ENCODE results near the gene KHDRBS1.

KHDRBS1 gene

DNA sequence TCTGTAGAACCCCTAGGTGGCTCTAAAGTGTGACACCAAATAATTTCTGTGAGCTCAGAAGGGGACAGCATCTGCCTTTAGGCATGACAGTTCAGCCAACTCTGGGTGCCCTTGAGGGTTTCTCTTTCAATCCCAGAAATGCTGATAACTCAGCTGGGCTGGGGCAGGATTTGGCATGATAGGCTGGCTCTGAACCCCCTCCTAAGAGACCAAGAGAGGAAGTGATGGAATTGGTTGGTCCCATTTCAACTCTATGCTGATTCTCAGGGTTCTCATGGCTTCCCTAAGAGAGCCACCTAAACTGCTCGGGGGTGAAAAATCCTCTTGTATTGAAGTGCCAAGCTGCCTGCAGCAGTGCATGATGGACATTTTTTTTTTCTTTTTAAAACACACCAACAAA is 30.6 kb downstream of the KHDRBS1 start:
- no peak overlapping the region for H3K9ac ChIP-seq (ENCODE audit: low read depth, low read length, poor library complexity, severe bottlenecking)
- no peaks in the 10 kb centered on the region for H3F3A ChIP-seq (ENCODE audit: low read depth)
- H3K4me1 ChIP-seq (ENCODE audit: insufficient read depth, low read length, poor library complexity, severe bottlenecking): no peaks in the 10 kb centered on the region
- peaks cover 23% of the 10 kb centered on the region; the same call in 1 of the 2 replicates for H3K36me3 ChIP-seq (ENCODE audit: insufficient read depth, low read length)
- H4K20me1 ChIP-seq (ENCODE audit: insufficient read depth, low read length, poor library complexity, severe bottlenecking): peaks cover 5% of the 10 kb centered on the region
- no peak overlapping the region for H2AFZ ChIP-seq (ENCODE audit: low read length)
- no peaks in the 10 kb centered on the region for H3K9me3 ChIP-seq (ENCODE audit: insufficient read depth, low read depth, low read length)
- H3K9me2 ChIP-seq (replicated peaks; ENCODE audit: low read depth, low read length): no peaks in the 10 kb centered on the region
- H3K4me3 ChIP-seq (ENCODE audit: low read length, poor library complexity, severe bottlenecking): no peak overlapping the region
- H3K27me3 ChIP-seq (ENCODE audit: insufficient read depth, low read length, poor library complexity, severe bottlenecking): no peaks in the 10 kb centered on the region
- H3K4me2 ChIP-seq (ENCODE audit: low read depth, low read length, poor library complexity, severe bottlenecking): no peak overlapping the region
- no peak for TF ChIP-seq EZH2phosphoT487 (IDR thresholded peaks at IDR 0.05; ENCODE audit: borderline replicate concordance)
- TF ChIP-seq, protein P1, sequence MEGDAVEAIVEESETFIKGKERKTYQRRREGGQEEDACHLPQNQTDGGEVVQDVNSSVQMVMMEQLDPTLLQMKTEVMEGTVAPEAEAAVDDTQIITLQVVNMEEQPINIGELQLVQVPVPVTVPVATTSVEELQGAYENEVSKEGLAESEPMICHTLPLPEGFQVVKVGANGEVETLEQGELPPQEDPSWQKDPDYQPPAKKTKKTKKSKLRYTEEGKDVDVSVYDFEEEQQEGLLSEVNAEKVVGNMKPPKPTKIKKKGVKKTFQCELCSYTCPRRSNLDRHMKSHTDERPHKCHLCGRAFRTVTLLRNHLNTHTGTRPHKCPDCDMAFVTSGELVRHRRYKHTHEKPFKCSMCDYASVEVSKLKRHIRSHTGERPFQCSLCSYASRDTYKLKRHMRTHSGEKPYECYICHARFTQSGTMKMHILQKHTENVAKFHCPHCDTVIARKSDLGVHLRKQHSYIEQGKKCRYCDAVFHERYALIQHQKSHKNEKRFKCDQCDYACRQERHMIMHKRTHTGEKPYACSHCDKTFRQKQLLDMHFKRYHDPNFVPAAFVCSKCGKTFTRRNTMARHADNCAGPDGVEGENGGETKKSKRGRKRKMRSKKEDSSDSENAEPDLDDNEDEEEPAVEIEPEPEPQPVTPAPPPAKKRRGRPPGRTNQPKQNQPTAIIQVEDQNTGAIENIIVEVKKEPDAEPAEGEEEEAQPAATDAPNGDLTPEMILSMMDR (conservative IDR thresholded peaks at IDR 0.05; ENCODE audit: low read length): no peak
- peaks cover 7% of the 10 kb centered on the region; the same call in 1 of the 2 replicates for H3K79me2 ChIP-seq (ENCODE audit: insufficient read depth, low read length)

DNA sequence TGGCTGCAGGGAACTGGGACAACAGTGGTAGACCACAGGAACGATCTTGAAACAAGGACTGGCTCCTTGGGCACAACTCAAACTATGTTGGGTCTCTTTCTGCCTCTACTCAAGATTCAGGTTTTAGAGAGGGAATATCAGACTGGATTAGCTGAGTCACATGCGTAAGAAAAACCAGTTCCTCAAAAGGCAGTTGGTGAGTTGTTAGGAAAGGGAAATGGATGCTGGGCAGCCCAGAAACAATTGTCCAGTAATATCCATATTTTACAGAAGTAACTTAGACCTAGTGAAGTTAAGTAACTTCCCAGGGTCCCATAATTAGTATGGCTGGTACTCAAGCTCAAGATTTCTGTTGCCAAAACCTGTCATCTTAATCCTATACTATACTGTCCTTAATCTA is 32.1 kb downstream of the KHDRBS1 start:
- H3K27me3 ChIP-seq (ENCODE audit: insufficient read depth, low read length, poor library complexity, severe bottlenecking): no peaks in the 10 kb centered on the region
- H3K4me1 ChIP-seq (ENCODE audit: insufficient read depth, low read length, poor library complexity, severe bottlenecking): no peaks in the 10 kb centered on the region
- no peaks in the 10 kb centered on the region for H3K9me3 ChIP-seq (ENCODE audit: insufficient read depth, low read depth, low read length)
- no peak overlapping the region for H3K9ac ChIP-seq (ENCODE audit: low read depth, low read length, poor library complexity, severe bottlenecking)
- H3K79me2 ChIP-seq (ENCODE audit: insufficient read depth, low read length): 0 out of 2 replicates have a peak, but pooled peaks cover 4% of the 10 kb centered on the region
- no peak overlapping the region for H2AFZ ChIP-seq (ENCODE audit: low read length)
- no peak overlapping the region for H3K4me2 ChIP-seq (ENCODE audit: low read depth, low read length, poor library complexity, severe bottlenecking)
- peaks cover 3% of the 10 kb centered on the region for H4K20me1 ChIP-seq (ENCODE audit: insufficient read depth, low read length, poor library complexity, severe bottlenecking)
- H3K36me3 ChIP-seq (ENCODE audit: insufficient read depth, low read length): peaks cover 16% of the 10 kb centered on the region
- TF ChIP-seq EZH2phosphoT487 (IDR thresholded peaks at IDR 0.05; ENCODE audit: borderline replicate concordance): no peak
- TF ChIP-seq, protein P1 (conservative IDR thresholded peaks at IDR 0.05; ENCODE audit: low read length): no peak
- H3F3A ChIP-seq (ENCODE audit: low read depth): no peaks in the 10 kb centered on the region
- no peak overlapping the region for H3K4me3 ChIP-seq (ENCODE audit: low read length, poor library complexity, severe bottlenecking)
- H3K9me2 ChIP-seq (replicated peaks; ENCODE audit: low read depth, low read length): no peaks in the 10 kb centered on the region

DNA sequence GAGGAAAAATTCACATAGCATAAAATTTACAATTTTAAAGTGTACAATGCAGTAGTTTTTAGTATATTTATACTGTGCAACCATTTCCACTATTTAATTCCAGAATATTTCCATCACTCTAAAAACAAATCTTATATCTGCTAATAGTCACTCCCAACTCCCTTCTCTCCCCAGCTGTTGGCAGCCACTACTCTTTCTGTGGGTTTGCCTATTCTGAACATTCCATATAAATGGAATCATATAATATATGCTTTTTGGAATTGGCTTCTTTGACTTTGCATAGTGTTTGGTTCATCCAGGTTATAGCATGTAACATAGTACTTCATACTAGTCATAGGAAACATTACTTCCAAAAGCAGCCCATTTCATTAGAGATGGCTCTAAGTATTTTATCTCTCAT is 34.0 kb downstream of the KHDRBS1 start:
- Histone ChIP-seq H3K4me3 (ENCODE audit: low read length, poor library complexity, severe bottlenecking) (no peak overlapping the region), H3K4me2 (ENCODE audit: low read depth, low read length, poor library complexity, severe bottlenecking) (no peak overlapping the region), H3K9me2 (replicated peaks; ENCODE audit: low read depth, low read length) (no peaks in the 10 kb centered on the region), H3K9ac (ENCODE audit: low read depth, low read length, poor library complexity, severe bottlenecking) (no peak overlapping the region), H3K4me1 (ENCODE audit: insufficient read depth, low read length, poor library complexity, severe bottlenecking) (no peaks in the 10 kb centered on the region), H4K20me1 (ENCODE audit: insufficient read depth, low read length, poor library complexity, severe bottlenecking) (peaks cover 7% of the 10 kb centered on the region), H3F3A (ENCODE audit: low read depth) (no peaks in the 10 kb centered on the region), H3K36me3 (ENCODE audit: insufficient read depth, low read length) (peaks cover 25% of the 10 kb centered on the region), H2AFZ (ENCODE audit: low read length) (no peak overlapping the region), H3K27me3 (ENCODE audit: insufficient read depth, low read length, poor library complexity, severe bottlenecking) (no peaks in the 10 kb centered on the region), H3K9me3 (ENCODE audit: insufficient read depth, low read depth, low read length) (no peaks in the 10 kb centered on the region), H3K79me2 (ENCODE audit: insufficient read depth, low read length) (0 out of 2 replicates have a peak, but pooled peaks cover 4% of the 10 kb centered on the region)
- TF ChIP-seq, protein P1 (conservative IDR thresholded peaks at IDR 0.05; ENCODE audit: low read length): no peak
- TF ChIP-seq EZH2phosphoT487 (IDR thresholded peaks at IDR 0.05; ENCODE audit: borderline replicate concordance): no peak

Measured in Loucy (cell line).